KMS-11 (cell line): Measurements from ENCODE around the gene MOSMO.

Source experiments
- H2AFZ ChIP-seq: fragments of 200-600 bp; sonication (generic); 2 replicates; pipeline ENCODE4 v1.6.1; 2016; ENCODE audit warnings: antibody characterized with exemption, mixed run types, low read depth
- H3K27ac ChIP-seq: fragments of 200-600 bp; sonication (generic); 2 replicates; pipeline ENCODE4 v1.6.1; 2016; ENCODE audit warnings: mild to moderate bottlenecking, mixed run types
- H3K27me3 ChIP-seq: fragments of 200-600 bp; sonication (generic); 2 replicates; pipeline ENCODE4 v1.6.1; 2017; ENCODE audit warnings: mild to moderate bottlenecking, low read depth, mixed run types, moderate library complexity; ENCODE audit not compliant: insufficient read depth
- H3K36me3 ChIP-seq: fragments of 200-600 bp; sonication (generic); 2 replicates; pipeline ENCODE4 v1.6.1; 2017; ENCODE audit warnings: mild to moderate bottlenecking, mixed run types; ENCODE audit not compliant: insufficient read depth
- H3K4me1 ChIP-seq: fragments of 200-600 bp; sonication (generic); 2 replicates; pipeline ENCODE4 v1.6.1; 2016; ENCODE audit warnings: mild to moderate bottlenecking, low read depth, mixed run types; ENCODE audit not compliant: poor library complexity, severe bottlenecking
- H3K4me2 ChIP-seq: fragments of 200-600 bp; sonication (generic); 2 replicates; pipeline ENCODE4 v1.7.0; 2016; ENCODE audit warnings: mild to moderate bottlenecking, mixed run types
- H3K4me3 ChIP-seq: fragments of 200-600 bp; sonication (generic); IDR thresholded peaks from 2 replicates; pipeline ENCODE4 v1.6.1; 2017; ENCODE audit warnings: low read depth, low read length, mixed read lengths; ENCODE audit not compliant: insufficient read depth
- H3K79me2 ChIP-seq: fragments of 200-600 bp; sonication (generic); 2 replicates; pipeline ENCODE4 v1.6.1; 2016; ENCODE audit warnings: low read depth, mixed run types; ENCODE audit not compliant: insufficient read depth
- H3K9ac ChIP-seq: fragments of 200-600 bp; sonication (generic); 2 replicates; pipeline ENCODE4 v1.6.1; 2016; ENCODE audit warnings: mild to moderate bottlenecking, mixed run types
- H4K20me1 ChIP-seq: fragments of 200-600 bp; sonication (generic); 2 replicates; pipeline ENCODE4 v1.6.1; 2016; ENCODE audit warnings: mild to moderate bottlenecking, mixed run types; ENCODE audit not compliant: insufficient read depth
- CTCF ChIP-seq: fragments of 200-600 bp; sonication (generic); conservative IDR thresholded peaks from 2 replicates; pipeline ENCODE4 v1.6.1; 2017; ENCODE audit warnings: low read depth, mild to moderate bottlenecking, antibody characterized with exemption, low read length, moderate library complexity, mixed read lengths

MOSMO gene

GRCh38 chr16:22092143-22092933 lies 84.4 kb downstream of the MOSMO start, which contains the start of gene VWA3A:
VWA3A (plus strand) TSS chr16:22092541; CDS start chr16:22092638, 97 bp downstream.
- no peak for TF ChIP-seq CTCF
- no peaks in the 10 kb centered on the region for H3K79me2 ChIP-seq

DNA sequence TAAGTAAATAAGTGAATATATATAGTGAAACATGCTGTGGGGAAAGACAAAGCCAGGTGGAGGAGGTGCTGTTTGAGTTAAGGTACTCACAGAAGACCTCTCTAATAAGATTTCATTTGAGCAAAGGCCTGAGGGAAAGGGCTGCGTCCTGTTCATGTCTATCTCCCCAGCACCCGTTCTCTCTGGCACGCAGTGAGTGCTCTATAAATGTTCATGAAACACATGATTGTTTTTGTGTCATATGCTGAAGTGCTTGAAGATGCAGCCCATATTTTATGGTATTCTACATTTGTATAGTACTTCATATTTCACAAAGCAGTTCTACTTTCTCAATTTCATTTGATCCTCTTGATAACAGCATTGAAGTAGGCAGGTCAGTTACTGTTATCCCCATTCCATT lies 85.4 kb downstream of the MOSMO start:
- no peak overlapping the region for H3K27ac ChIP-seq
- no peaks in the 10 kb centered on the region for H3K4me1 ChIP-seq
- H4K20me1 ChIP-seq: no peaks in the 10 kb centered on the region
- no peak overlapping the region for H2AFZ ChIP-seq
- H3K4me2 ChIP-seq: no peak overlapping the region
- H3K79me2 ChIP-seq: no peaks in the 10 kb centered on the region
- H3K36me3 ChIP-seq: no peaks in the 10 kb centered on the region
- H3K4me3 ChIP-seq: no peak overlapping the region
- H3K27me3 ChIP-seq: no peaks in the 10 kb centered on the region
- TF ChIP-seq CTCF: no peak
- H3K9ac ChIP-seq: no peak overlapping the region

More at GRCh38 chr16:22092143-22092933, 84.4 kb downstream of the MOSMO start, which contains the start of gene VWA3A:
- Histone ChIP-seq H3K4me1 (no peaks in the 10 kb centered on the region), H3K9ac (no peak within 1 kb of the TSS), H4K20me1 (no peaks in the 10 kb centered on the region), H3K4me3 (no peak within 1 kb of the TSS), H2AFZ (no peak within 1 kb of the TSS), H3K36me3 (no peaks in the 10 kb centered on the region), H3K4me2 (no peak within 1 kb of the TSS), H3K27me3 (no peaks in the 10 kb centered on the region), H3K27ac (no peak within 1 kb of the TSS)

GRCh38 chr16:22093996-22094395 lies 86.1 kb downstream of the MOSMO start:
- no peak for TF ChIP-seq CTCF
- H3K4me3 ChIP-seq: no peak overlapping the region
- no peak overlapping the region for H3K27ac ChIP-seq
- no peak overlapping the region for H3K4me2 ChIP-seq
- H3K36me3 ChIP-seq: no peaks in the 10 kb centered on the region
- no peak overlapping the region for H3K9ac ChIP-seq
- H2AFZ ChIP-seq: no peak overlapping the region
- H3K4me1 ChIP-seq: peaks cover 6% of the 10 kb centered on the region
- no peaks in the 10 kb centered on the region for H4K20me1 ChIP-seq
- no peaks in the 10 kb centered on the region for H3K27me3 ChIP-seq
- H3K79me2 ChIP-seq: no peaks in the 10 kb centered on the region

GRCh38 chr16:22098405-22099255 lies 90.7 kb downstream of the MOSMO start:
- Histone ChIP-seq H2AFZ (peak overlapping the region; percentile 41), H3K4me1 (peaks cover 17% of the 10 kb centered on the region), H3K9ac (no peak overlapping the region), H4K20me1 (no peaks in the 10 kb centered on the region), H3K4me3 (no peak overlapping the region), H3K79me2 (no peaks in the 10 kb centered on the region), H3K4me2 (peak overlapping the region; percentile 33; the same call in 1 of the 2 replicates), H3K27ac (no peak overlapping the region), H3K27me3 (no peaks in the 10 kb centered on the region), H3K36me3 (no peaks in the 10 kb centered on the region)
- TF ChIP-seq CTCF: peak; percentile 81
